ENCODE measurements around the gene CHRNA1. TPM values are rescaled to one million over a fixed set of nuclear protein-coding genes. Genes with fewer than 3 reads are reported as not detected.
A peak's percentile ranks its signal among the peaks of the same experiment; 100 is the strongest.

CHRNA1 gene
- total and polyA plus RNA-seq, 8 donors, result 0.14 to 0.61 (median 0.28) TPM; not detected in 2

GRCh38 chr2:174778085-174778981 is 14.1 kb upstream of the CHRNA1 start:
- DNase-seq, result peak in 3 of 4 donors; percentile 77 to 90 (median 80)

GRCh38 chr2:174777347-174778084 is 13.2 kb upstream of the CHRNA1 start:
- peaks cover 11 to 12% of the 10 kb centered on the region in 2 donors for H3K4me1 ChIP-seq
- no peaks in the 10 kb centered on the region for H3K36me3 ChIP-seq
- H3K9me3 ChIP-seq, result no peaks in the 10 kb centered on the region
- H3K27me3 ChIP-seq, result no peaks in the 10 kb centered on the region
- no peak overlapping the region for H3K4me3 ChIP-seq
- peak overlapping the region; percentile 43 to 72 for H3K27ac ChIP-seq
- intact Hi-C loops (cut with DNase I), result no loop called here
- TF ChIP-seq CTCF (IDR thresholded peaks at IDR 0.05), result no peak
- ATAC-seq (no peak), DNase-seq (no peak)

More at GRCh38 chr2:174778085-174778981, 14.1 kb upstream of the CHRNA1 start:
- Histone ChIP-seq H3K9me3 (no peaks in the 10 kb centered on the region), H3K4me3 (no peak overlapping the region), H3K27ac (peak overlapping the region; percentile 43 to 72), H3K4me1 (peaks cover 11 to 12% of the 10 kb centered on the region in 2 donors), H3K27me3 (no peaks in the 10 kb centered on the region), H3K36me3 (no peaks in the 10 kb centered on the region)
- no peak for TF ChIP-seq CTCF (IDR thresholded peaks at IDR 0.05)
- intact Hi-C loops (cut with DNase I), result no loop called here
- peak; percentile 90 for ATAC-seq

GRCh38 chr2:174776675-174777074 is 12.4 kb upstream of the CHRNA1 start:
- intact Hi-C loops (cut with DNase I), result no loop called here
- TF ChIP-seq CTCF (IDR thresholded peaks at IDR 0.05), result no peak

GRCh38 chr2:174776223-174776622 is 12.0 kb upstream of the CHRNA1 start:
- Histone ChIP-seq H3K9me3 (no peaks in the 10 kb centered on the region), H3K36me3 (no peaks in the 10 kb centered on the region), H3K4me3 (no peak overlapping the region), H3K4me1 (peaks cover 17 to 21% of the 10 kb centered on the region in 2 donors), H3K27ac (no peak overlapping the region), H3K27me3 (no peaks in the 10 kb centered on the region)
- ATAC-seq (no peak), DNase-seq (no peak)
- intact Hi-C loops (cut with DNase I), result no loop called here
- TF ChIP-seq CTCF (IDR thresholded peaks at IDR 0.05), result no peak

More at GRCh38 chr2:174776675-174777074, 12.4 kb upstream of the CHRNA1 start:
- Histone ChIP-seq H3K27ac (no peak overlapping the region), H3K36me3 (no peaks in the 10 kb centered on the region), H3K27me3 (no peaks in the 10 kb centered on the region), H3K4me1 (peaks cover 15 to 18% of the 10 kb centered on the region in 2 donors), H3K4me3 (no peak overlapping the region), H3K9me3 (no peaks in the 10 kb centered on the region)
- DNase-seq (no peak), ATAC-seq (no peak)

- intact Hi-C loops (cut with DNase I), result no loop called here
- Histone ChIP-seq H3K4me3 (no peak overlapping the region), H3K27me3 (no peaks in the 10 kb centered on the region), H3K4me1 (peaks cover 17 to 21% of the 10 kb centered on the region in 2 donors), H3K9me3 (no peaks in the 10 kb centered on the region), H3K27ac (no peak overlapping the region), H3K36me3 (no peaks in the 10 kb centered on the region)
- no peak for TF ChIP-seq CTCF (IDR thresholded peaks at IDR 0.05)
- DNase-seq, result no peak
- no peak for ATAC-seq
Observed at GRCh38 chr2:174775571-174775980, 11.3 kb upstream of the CHRNA1 start.

All from left lung (tissue), 10 donors.